Measurements from ENCODE around the gene HDAC1.
A peak's percentile ranks its signal among the peaks of the same experiment; 100 is the strongest.

HDAC1 gene

DNA sequence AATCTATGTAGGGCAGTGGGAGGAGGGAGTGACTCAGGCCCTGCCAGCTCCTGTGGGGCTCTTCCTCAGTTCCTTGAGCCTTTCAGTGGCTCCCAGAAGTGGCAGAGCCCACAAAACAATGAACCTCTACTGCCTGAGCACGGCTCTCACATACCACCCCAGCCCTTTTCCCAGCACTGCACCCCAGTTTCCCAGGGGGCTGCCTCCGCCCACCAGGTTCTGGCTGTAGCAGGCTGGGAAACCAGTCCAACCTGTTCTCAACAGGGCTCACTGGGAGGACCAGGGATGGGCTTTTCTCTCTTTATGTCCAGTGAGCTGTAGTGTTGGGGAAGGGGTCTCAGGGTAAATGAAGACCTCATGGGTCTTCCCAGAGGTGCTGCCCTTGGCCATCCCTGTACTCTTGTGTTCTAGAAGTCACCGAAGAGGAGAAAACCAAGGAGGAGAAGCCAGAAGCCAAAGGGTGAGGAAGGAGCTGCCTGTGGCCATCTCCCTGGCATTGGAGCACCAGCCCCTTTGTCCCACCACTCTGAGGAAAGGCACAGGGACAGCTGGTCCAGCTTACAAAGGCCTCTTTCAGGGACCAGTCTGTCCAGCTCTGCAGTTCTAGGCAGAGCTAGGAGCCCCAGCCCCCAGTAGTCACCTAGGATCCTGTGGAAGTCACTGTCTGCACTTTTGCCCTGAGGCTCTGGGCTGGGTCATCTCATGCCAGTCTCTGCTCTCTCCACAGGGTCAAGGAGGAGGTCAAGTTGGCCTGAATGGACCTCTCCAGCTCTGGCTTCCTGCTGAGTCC lies 40.6 kb downstream of the HDAC1 start:
- Histone ChIP-seq H3K27ac (ENCODE audit: low read depth, low read length) (peak overlapping the region; percentile 68), H3K9me2 (replicated peaks; ENCODE audit: insufficient read depth, low read length) (no peaks in the 10 kb centered on the region), H4K20me1 (ENCODE audit: low read depth, low read length) (no peaks in the 10 kb centered on the region), H3K4me2 (ENCODE audit: low read depth, low read length, poor library complexity, severe bottlenecking) (peak overlapping the region; percentile 62), H3K36me3 (ENCODE audit: low read length) (peaks cover 2% of the 10 kb centered on the region), H3K4me3 (ENCODE audit: insufficient read depth, low read length, poor library complexity, severe bottlenecking) (no peak overlapping the region), H3F3A (ENCODE audit: insufficient read depth) (peaks cover 43% of the 10 kb centered on the region), H3K79me2 (ENCODE audit: insufficient read depth, low read length) (peaks cover 10% of the 10 kb centered on the region; the same call in 1 of the 2 replicates), H3K27me3 (ENCODE audit: low read length) (no peaks in the 10 kb centered on the region), H3K9me3 (ENCODE audit: insufficient read depth, low read length) (no peaks in the 10 kb centered on the region), H2AFZ (ENCODE audit: low read depth, low read length, severe bottlenecking) (no peak overlapping the region), H3K9ac (ENCODE audit: low read length) (no peak overlapping the region)
- no peak for TF ChIP-seq EZH2phosphoT487 (conservative IDR thresholded peaks at IDR 0.05; ENCODE audit: low read length)

- Histone ChIP-seq H3K36me3 (ENCODE audit: low read length) (peaks cover 2% of the 10 kb centered on the region), H2AFZ (ENCODE audit: low read depth, low read length, severe bottlenecking) (no peak overlapping the region), H3K9me3 (ENCODE audit: insufficient read depth, low read length) (no peaks in the 10 kb centered on the region), H3F3A (ENCODE audit: insufficient read depth) (peaks cover 43% of the 10 kb centered on the region), H3K9me2 (replicated peaks; ENCODE audit: insufficient read depth, low read length) (no peaks in the 10 kb centered on the region), H3K9ac (ENCODE audit: low read length) (peak overlapping the region; percentile 66), H3K4me2 (ENCODE audit: low read depth, low read length, poor library complexity, severe bottlenecking) (peak overlapping the region; percentile 62), H3K27ac (ENCODE audit: low read depth, low read length) (peak overlapping the region; percentile 68), H3K79me2 (ENCODE audit: insufficient read depth, low read length) (peaks cover 10% of the 10 kb centered on the region; the same call in 1 of the 2 replicates), H3K27me3 (ENCODE audit: low read length) (no peaks in the 10 kb centered on the region), H3K4me3 (ENCODE audit: insufficient read depth, low read length, poor library complexity, severe bottlenecking) (no peak overlapping the region), H4K20me1 (ENCODE audit: low read depth, low read length) (no peaks in the 10 kb centered on the region)
- TF ChIP-seq CTCF (IDR thresholded peaks at IDR 0.05; ENCODE audit: insufficient read depth, low read length, poor library complexity, severe bottlenecking) = no peak
Measured at GRCh38 chr1:32333251-32333963, 41.5 kb downstream of the HDAC1 start.

GRCh38 chr1:32334274-32334861 lies 42.5 kb downstream of the HDAC1 start:
- Histone ChIP-seq H3K9me2 (replicated peaks; ENCODE audit: insufficient read depth, low read length) (no peaks in the 10 kb centered on the region), H3K27me3 (ENCODE audit: low read length) (no peaks in the 10 kb centered on the region), H3F3A (ENCODE audit: insufficient read depth) (peaks cover 39% of the 10 kb centered on the region), H3K4me2 (ENCODE audit: low read depth, low read length, poor library complexity, severe bottlenecking) (peak overlapping the region; percentile 62), H3K36me3 (ENCODE audit: low read length) (peaks cover under 1% of the 10 kb centered on the region; the same call in 1 of the 2 replicates), H3K9me3 (ENCODE audit: insufficient read depth, low read length) (no peaks in the 10 kb centered on the region), H3K79me2 (ENCODE audit: insufficient read depth, low read length) (peaks cover 10% of the 10 kb centered on the region; the same call in 1 of the 2 replicates), H3K4me3 (ENCODE audit: insufficient read depth, low read length, poor library complexity, severe bottlenecking) (peak overlapping the region; percentile 91), H4K20me1 (ENCODE audit: low read depth, low read length) (no peaks in the 10 kb centered on the region), H2AFZ (ENCODE audit: low read depth, low read length, severe bottlenecking) (no peak overlapping the region), H3K9ac (ENCODE audit: low read length) (peak overlapping the region; percentile 66), H3K27ac (ENCODE audit: low read depth, low read length) (peak overlapping the region; percentile 68)
- TF ChIP-seq CTCF (IDR thresholded peaks at IDR 0.05; ENCODE audit: insufficient read depth, low read length, poor library complexity, severe bottlenecking) = no peak
- no peak for TF ChIP-seq EZH2phosphoT487 (conservative IDR thresholded peaks at IDR 0.05; ENCODE audit: low read length)
